ENCODE results near the gene EFHC1. TPM values are rescaled to one million over a fixed set of nuclear protein-coding genes. Genes with fewer than 3 reads are reported as not detected.

The EFHC1 gene
- total and polyA plus RNA-seq, 2 of the 13 experiments (the other 11 are each of a cell fraction or from before 2014, with no cell fraction given): 23.4 to 29.5 TPM

DNA sequence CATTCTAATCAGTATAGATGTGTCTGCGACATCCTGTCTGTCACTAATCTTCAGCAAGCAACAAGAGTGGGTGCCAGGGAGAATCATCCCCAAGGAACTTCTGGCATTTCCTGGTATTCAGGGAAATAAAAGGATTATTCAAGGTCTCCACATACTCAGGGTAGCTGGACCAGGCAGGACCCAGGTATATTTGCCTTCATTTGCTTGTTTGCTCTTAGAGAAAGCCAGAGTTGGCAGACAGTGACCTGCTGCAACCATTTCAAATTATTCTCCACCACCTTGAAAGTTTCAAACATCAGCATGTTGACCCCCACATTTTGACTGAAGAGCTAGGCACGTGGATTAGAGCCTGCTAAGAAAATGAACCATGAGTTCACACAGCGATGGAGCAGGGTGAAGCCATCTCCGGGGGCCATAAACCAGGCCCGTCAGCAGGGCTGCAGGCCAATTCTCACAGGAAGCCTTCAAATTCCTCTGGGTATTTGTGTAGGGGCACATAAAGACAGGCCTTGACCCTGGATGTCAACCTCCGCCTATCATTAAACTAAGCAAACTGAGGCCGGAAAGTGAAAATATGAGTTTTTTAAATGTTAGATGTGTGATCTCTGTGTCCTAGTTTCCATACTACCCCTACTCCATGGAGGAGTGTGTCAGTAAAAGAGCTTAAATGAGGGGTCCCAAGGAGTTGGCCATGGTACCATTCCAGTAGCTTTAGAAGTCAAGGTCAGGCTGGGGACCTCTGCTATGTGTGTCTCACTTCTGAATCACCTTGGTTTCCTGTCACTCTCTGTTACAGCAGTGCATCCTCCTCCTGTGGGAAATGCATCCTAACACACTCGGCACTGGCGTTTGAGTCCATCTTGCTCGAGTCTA is 123.8 kb downstream of the EFHC1 start (continued):
- TF ChIP-seq, protein P1, sequence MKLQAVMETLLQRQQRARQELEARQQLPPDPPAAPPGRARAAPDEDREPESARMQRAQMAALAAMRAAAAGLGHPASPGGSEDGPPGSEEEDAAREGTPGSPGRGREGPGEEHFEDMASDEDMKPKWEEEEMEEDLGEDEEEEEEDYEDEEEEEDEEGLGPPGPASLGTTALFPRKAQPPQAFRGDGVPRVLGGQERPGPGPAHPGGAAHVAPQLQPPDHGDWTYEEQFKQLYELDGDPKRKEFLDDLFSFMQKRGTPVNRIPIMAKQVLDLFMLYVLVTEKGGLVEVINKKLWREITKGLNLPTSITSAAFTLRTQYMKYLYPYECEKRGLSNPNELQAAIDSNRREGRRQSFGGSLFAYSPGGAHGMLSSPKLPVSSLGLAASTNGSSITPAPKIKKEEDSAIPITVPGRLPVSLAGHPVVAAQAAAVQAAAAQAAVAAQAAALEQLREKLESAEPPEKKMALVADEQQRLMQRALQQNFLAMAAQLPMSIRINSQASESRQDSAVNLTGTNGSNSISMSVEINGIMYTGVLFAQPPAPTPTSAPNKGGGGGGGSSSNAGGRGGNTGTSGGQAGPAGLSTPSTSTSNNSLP (IDR thresholded peaks at IDR 0.05; ENCODE audit: low read depth, low read length): no peak
- TF ChIP-seq ZNF12 (CRISPR knock-in tag; IDR thresholded peaks at IDR 0.05): peak; percentile 73

DNA sequence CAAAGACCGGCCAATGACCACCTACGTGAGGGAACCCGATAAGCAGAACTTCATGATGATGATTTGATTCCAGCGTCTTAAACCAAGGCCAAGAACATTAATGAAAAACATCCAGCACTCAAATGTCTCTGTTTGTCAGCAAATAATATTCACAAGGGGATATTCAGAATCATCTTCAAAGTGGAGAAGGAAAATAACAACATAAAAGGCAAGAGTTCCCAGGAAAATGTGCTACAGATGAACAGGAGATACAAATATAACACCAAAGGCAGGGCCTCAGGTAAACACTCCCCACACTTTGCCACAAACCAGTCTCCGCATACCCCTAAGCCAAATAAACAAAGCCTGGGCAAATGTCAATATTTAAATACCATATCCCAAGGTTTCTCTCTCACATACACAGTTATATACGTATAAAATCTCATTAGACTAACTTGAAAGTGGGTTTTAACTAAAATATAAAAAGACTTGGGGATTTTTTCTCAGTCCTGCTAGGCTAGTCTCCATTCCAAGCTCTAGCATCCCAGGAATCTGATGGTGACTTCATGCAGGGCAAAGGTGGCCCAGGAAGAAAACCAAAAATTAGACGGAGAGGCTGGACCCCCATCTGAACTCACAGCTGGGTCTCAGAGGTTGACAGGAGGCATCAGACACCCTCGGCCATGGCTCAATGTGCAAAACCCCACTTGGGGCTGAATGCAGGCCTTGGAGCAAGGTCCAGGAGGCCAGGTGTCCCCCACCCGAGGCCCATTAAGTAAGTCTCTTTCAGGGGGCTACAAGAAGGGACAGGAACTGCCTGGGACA is 124.7 kb downstream of the EFHC1 start:
- H3K27ac ChIP-seq (ENCODE audit: extremely low read length, insufficient read depth, low read length): peak overlapping the region; percentile 77
- ChIA-PET POLR2A (interaction anchor here (1.0 to 4.3 kb wide), 19 partner anchors 9 to 155 kb away, joined by 3 to 36 read pairs (median 7); partner anchors contain the start of genes EFHC1 and TRAM2), CTCF (ENCODE audit: low intra/inter-chr PET ratio, low total read pairs) (no interaction called here)
- peak; percentile 74 for DNase-seq (ENCODE audit: low spot score)
- peak overlapping the region; percentile 1 to 31 (median 30); a peak in 5 of 6 replicates for H3K4me3 ChIP-seq (replicated peaks in 1 of 3; ENCODE audit: insufficient read depth in 1 of 3, low read depth in 2 of 3, low read length in 3 of 3)
- peak overlapping the region; percentile 55 for H3K9ac ChIP-seq (ENCODE audit: insufficient read depth, low read depth, low read length)
- WGBS (ENCODE audit: low lambda C conversion rate): 1% methylated on average over 9 of the region's 9 CpGs
- no peak overlapping the region for H2AFZ ChIP-seq (ENCODE audit: low read length)
- H3K9me3 ChIP-seq (ENCODE audit: low read length): no peaks in the 10 kb centered on the region
- in situ Hi-C loops (cut with HindIII; ENCODE audit: extremely low pct_ligation_motif_present, low pct_unique_long_range_greater_than_20kb) (no loop called here), intact Hi-C loops (cut with micrococcal nuclease; ENCODE audit: unreplicated experiment) (loop anchor here (1.0 to 2.0 kb wide), 4 partner anchors 28 to 125 kb away; partner anchors contain the start of genes EFHC1 and TRAM2)
- peaks cover 6 to 18% of the 10 kb centered on the region in 2 experiments for H3K36me3 ChIP-seq (replicated peaks in 1 of 2; ENCODE audit: control insufficient read depth in 1 of 2, insufficient read depth in 2 of 2, low read length in 2 of 2)
- peak overlapping the region; percentile 77 for H3K4me2 ChIP-seq (ENCODE audit: low read depth, low read length)
- H3K4me1 ChIP-seq (ENCODE audit: insufficient read depth, low read length): peaks cover 100% of the 10 kb centered on the region
- no TSS peak for BruUV-seq (replicated peaks)
- H4K20me1 ChIP-seq (ENCODE audit: insufficient read depth, low read length): no peaks in the 10 kb centered on the region
- ATAC-seq: peak; percentile 63
- no peaks in the 10 kb centered on the region for H3K27me3 ChIP-seq (ENCODE audit: control insufficient read depth in 1 of 2, insufficient read depth in 2 of 2, low read length in 2 of 2)
- FAIRE-seq: no peak
- H3K79me2 ChIP-seq (ENCODE audit: insufficient read depth, low read length): peaks cover 87% of the 10 kb centered on the region
- TF ChIP-seq ZSCAN22 (CRISPR knock-in tag; IDR thresholded peaks at IDR 0.05): no peak
- TF ChIP-seq KMT2B (CRISPR knock-in tag; IDR thresholded peaks at IDR 0.05): no peak
- TF ChIP-seq, protein P2, sequence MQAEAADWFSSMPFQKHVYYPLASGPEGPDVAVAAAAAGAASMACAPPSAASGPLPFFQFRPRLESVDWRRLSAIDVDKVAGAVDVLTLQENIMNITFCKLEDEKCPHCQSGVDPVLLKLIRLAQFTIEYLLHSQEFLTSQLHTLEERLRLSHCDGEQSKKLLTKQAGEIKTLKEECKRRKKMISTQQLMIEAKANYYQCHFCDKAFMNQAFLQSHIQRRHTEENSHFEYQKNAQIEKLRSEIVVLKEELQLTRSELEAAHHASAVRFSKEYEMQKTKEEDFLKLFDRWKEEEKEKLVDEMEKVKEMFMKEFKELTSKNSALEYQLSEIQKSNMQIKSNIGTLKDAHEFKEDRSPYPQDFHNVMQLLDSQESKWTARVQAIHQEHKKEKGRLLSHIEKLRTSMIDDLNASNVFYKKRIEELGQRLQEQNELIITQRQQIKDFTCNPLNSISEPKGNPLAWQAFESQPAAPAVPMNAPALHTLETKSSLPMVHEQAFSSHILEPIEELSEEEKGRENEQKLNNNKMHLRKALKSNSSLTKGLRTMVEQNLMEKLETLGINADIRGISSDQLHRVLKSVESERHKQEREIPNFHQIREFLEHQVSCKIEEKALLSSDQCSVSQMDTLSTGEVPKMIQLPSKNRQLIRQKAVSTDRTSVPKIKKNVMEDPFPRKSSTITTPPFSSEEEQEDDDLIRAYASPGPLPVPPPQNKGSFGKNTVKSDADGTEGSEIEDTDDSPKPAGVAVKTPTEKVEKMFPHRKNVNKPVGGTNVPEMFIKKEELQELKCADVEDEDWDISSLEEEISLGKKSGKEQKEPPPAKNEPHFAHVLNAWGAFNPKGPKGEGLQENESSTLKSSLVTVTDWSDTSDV (CRISPR knock-in tag; IDR thresholded peaks at IDR 0.05): no peak
- TF ChIP-seq ZNF644 (CRISPR knock-in tag; IDR thresholded peaks at IDR 0.05; ENCODE audit: low read depth): no peak
- TF ChIP-seq ZNF772 (CRISPR knock-in tag; IDR thresholded peaks at IDR 0.05): 0 out of 2 replicates have a peak, but pooled peaks have one; percentile 48
- TF ChIP-seq, protein P3, sequence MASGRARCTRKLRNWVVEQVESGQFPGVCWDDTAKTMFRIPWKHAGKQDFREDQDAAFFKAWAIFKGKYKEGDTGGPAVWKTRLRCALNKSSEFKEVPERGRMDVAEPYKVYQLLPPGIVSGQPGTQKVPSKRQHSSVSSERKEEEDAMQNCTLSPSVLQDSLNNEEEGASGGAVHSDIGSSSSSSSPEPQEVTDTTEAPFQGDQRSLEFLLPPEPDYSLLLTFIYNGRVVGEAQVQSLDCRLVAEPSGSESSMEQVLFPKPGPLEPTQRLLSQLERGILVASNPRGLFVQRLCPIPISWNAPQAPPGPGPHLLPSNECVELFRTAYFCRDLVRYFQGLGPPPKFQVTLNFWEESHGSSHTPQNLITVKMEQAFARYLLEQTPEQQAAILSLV (CRISPR knock-in tag; IDR thresholded peaks at IDR 0.05; ENCODE audit: borderline replicate concordance): no peak
- TF ChIP-seq, protein P4, sequence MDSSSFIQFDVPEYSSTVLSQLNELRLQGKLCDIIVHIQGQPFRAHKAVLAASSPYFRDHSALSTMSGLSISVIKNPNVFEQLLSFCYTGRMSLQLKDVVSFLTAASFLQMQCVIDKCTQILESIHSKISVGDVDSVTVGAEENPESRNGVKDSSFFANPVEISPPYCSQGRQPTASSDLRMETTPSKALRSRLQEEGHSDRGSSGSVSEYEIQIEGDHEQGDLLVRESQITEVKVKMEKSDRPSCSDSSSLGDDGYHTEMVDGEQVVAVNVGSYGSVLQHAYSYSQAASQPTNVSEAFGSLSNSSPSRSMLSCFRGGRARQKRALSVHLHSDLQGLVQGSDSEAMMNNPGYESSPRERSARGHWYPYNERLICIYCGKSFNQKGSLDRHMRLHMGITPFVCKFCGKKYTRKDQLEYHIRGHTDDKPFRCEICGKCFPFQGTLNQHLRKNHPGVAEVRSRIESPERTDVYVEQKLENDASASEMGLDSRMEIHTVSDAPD (CRISPR knock-in tag; IDR thresholded peaks at IDR 0.05): peak; percentile 72; the same call in 1 of the 2 replicates
- no peak for TF ChIP-seq ZNF652 (CRISPR knock-in tag; IDR thresholded peaks at IDR 0.05; ENCODE audit: borderline replicate concordance, low read depth)
- peak in 1 of 2 experiments; percentile 22; a peak in 1 of 4 replicates for TF ChIP-seq NR2F1 (CRISPR knock-in tag; IDR thresholded peaks at IDR 0.05)
